ENCODE measurements around the gene PRSS27.

- TF ChIP-seq CTCF (IDR thresholded peaks at IDR 0.05; ENCODE audit: low read depth, low read length) (no peak), MAX (IDR thresholded peaks at IDR 0.05; ENCODE audit: low read depth, low read length) (no peak)
Measured at GRCh38 chr16:2745961-2746360, 25.9 kb upstream of the PRSS27 start.

Data from NB4 (cell line).